ENCODE measurements around the gene BACE1-AS.

The BACE1-AS gene

GRCh38 chr11:117302228-117302627 lies 11.1 kb downstream of the BACE1-AS start:
- Histone ChIP-seq H3K27me3 (ENCODE audit: control insufficient read depth, low read length) (0 out of 2 replicates have a peak, but pooled peaks cover 10% of the 10 kb centered on the region), H3K4me1 (ENCODE audit: control insufficient read depth, low read length) (no peaks in the 10 kb centered on the region), H3K9me3 (ENCODE audit: control insufficient read depth, insufficient read depth, low read length) (no peaks in the 10 kb centered on the region), H3K9me2 (replicated peaks; ENCODE audit: control insufficient read depth, low read length) (no peaks in the 10 kb centered on the region), H3K79me2 (ENCODE audit: control insufficient read depth, low read length) (no peaks in the 10 kb centered on the region), H3K27ac (ENCODE audit: low read depth, low read length) (no peak overlapping the region), H3K4me3 (ENCODE audit: low read length) (no peak overlapping the region), H3K36me3 (ENCODE audit: control insufficient read depth, low read length) (no peaks in the 10 kb centered on the region), H4K20me1 (ENCODE audit: control insufficient read depth, insufficient read depth, low read depth, low read length) (no peaks in the 10 kb centered on the region), H3K4me2 (ENCODE audit: low read length) (no peak overlapping the region), H3F3A (ENCODE audit: control insufficient read depth, insufficient read depth) (no peaks in the 10 kb centered on the region)
- TF ChIP-seq EZH2phosphoT487 (IDR thresholded peaks at IDR 0.05; ENCODE audit: borderline replicate concordance, low read length): no peak
- TF ChIP-seq, protein P1, sequence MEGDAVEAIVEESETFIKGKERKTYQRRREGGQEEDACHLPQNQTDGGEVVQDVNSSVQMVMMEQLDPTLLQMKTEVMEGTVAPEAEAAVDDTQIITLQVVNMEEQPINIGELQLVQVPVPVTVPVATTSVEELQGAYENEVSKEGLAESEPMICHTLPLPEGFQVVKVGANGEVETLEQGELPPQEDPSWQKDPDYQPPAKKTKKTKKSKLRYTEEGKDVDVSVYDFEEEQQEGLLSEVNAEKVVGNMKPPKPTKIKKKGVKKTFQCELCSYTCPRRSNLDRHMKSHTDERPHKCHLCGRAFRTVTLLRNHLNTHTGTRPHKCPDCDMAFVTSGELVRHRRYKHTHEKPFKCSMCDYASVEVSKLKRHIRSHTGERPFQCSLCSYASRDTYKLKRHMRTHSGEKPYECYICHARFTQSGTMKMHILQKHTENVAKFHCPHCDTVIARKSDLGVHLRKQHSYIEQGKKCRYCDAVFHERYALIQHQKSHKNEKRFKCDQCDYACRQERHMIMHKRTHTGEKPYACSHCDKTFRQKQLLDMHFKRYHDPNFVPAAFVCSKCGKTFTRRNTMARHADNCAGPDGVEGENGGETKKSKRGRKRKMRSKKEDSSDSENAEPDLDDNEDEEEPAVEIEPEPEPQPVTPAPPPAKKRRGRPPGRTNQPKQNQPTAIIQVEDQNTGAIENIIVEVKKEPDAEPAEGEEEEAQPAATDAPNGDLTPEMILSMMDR (IDR thresholded peaks at IDR 0.05; ENCODE audit: low read depth, low read length, poor library complexity, severe bottlenecking): no peak

GRCh38 chr11:117303101-117303500 lies 12.0 kb downstream of the BACE1-AS start:
- Histone ChIP-seq H3K27me3 (ENCODE audit: control insufficient read depth, low read length) (0 out of 2 replicates have a peak, but pooled peaks cover 10% of the 10 kb centered on the region), H3K4me3 (ENCODE audit: low read length) (no peak overlapping the region), H3K9me3 (ENCODE audit: control insufficient read depth, insufficient read depth, low read length) (no peaks in the 10 kb centered on the region), H3F3A (ENCODE audit: control insufficient read depth, insufficient read depth) (no peaks in the 10 kb centered on the region), H4K20me1 (ENCODE audit: control insufficient read depth, insufficient read depth, low read depth, low read length) (no peaks in the 10 kb centered on the region), H3K79me2 (ENCODE audit: control insufficient read depth, low read length) (no peaks in the 10 kb centered on the region), H3K4me2 (ENCODE audit: low read length) (no peak overlapping the region), H3K27ac (ENCODE audit: low read depth, low read length) (no peak overlapping the region), H3K4me1 (ENCODE audit: control insufficient read depth, low read length) (no peaks in the 10 kb centered on the region), H3K9me2 (replicated peaks; ENCODE audit: control insufficient read depth, low read length) (no peaks in the 10 kb centered on the region), H3K36me3 (ENCODE audit: control insufficient read depth, low read length) (no peaks in the 10 kb centered on the region)
- TF ChIP-seq, protein P1 (IDR thresholded peaks at IDR 0.05; ENCODE audit: low read depth, low read length, poor library complexity, severe bottlenecking): no peak
- TF ChIP-seq EZH2phosphoT487 (IDR thresholded peaks at IDR 0.05; ENCODE audit: borderline replicate concordance, low read length): no peak

- H3K79me2 ChIP-seq (ENCODE audit: control insufficient read depth, low read length): no peaks in the 10 kb centered on the region
- no peaks in the 10 kb centered on the region for H3K9me2 ChIP-seq (replicated peaks; ENCODE audit: control insufficient read depth, low read length)
- no peaks in the 10 kb centered on the region for H3K36me3 ChIP-seq (ENCODE audit: control insufficient read depth, low read length)
- 0 out of 2 replicates have a peak, but pooled peaks cover 10% of the 10 kb centered on the region for H3K27me3 ChIP-seq (ENCODE audit: control insufficient read depth, low read length)
- no peak overlapping the region for H3K27ac ChIP-seq (ENCODE audit: low read depth, low read length)
- no peaks in the 10 kb centered on the region for H3K4me1 ChIP-seq (ENCODE audit: control insufficient read depth, low read length)
- H3K4me3 ChIP-seq (ENCODE audit: low read length): no peak overlapping the region
- TF ChIP-seq, protein P1 (IDR thresholded peaks at IDR 0.05; ENCODE audit: low read depth, low read length, poor library complexity, severe bottlenecking): no peak
- TF ChIP-seq EZH2phosphoT487 (IDR thresholded peaks at IDR 0.05; ENCODE audit: borderline replicate concordance, low read length): no peak
- H3K4me2 ChIP-seq (ENCODE audit: low read length): no peak overlapping the region
- no peaks in the 10 kb centered on the region for H4K20me1 ChIP-seq (ENCODE audit: control insufficient read depth, insufficient read depth, low read depth, low read length)
- H3F3A ChIP-seq (ENCODE audit: control insufficient read depth, insufficient read depth): no peaks in the 10 kb centered on the region
- H3K9me3 ChIP-seq (ENCODE audit: control insufficient read depth, insufficient read depth, low read length): no peaks in the 10 kb centered on the region
Observed at GRCh38 chr11:117303646-117304315, 12.6 kb downstream of the BACE1-AS start.

All from DOHH2 (cell line).